GM11168 (cell line): ENCODE results near the gene ANAPC16.
"Not testable (repeated sequence)": the region's sequence is repeated elsewhere in the genome, so short reads cannot be mapped to it uniquely, and the experiment has no call there.

Source experiments
- in situ Hi-C: fragments of 300-500 bp; cut with MboI; formaldehyde crosslinking; loops from one replicate; pipeline ENCODE4 v1.12.0; 2022; ENCODE audit warnings: low sequenced_read_pairs; ENCODE audit not compliant: unreplicated experiment

The ANAPC16 gene

GRCh38 chr10:72276013-72276387 lies 60.2 kb downstream of the ANAPC16 start:
- in situ Hi-C loops: no loop called here

GRCh38 chr10:72276421-72277339 lies 60.9 kb downstream of the ANAPC16 start:
- in situ Hi-C loops: no loop called here

GRCh38 chr10:72277340-72277995 lies 61.7 kb downstream of the ANAPC16 start:
- in situ Hi-C loops: no loop called here

GRCh38 chr10:72277996-72278667 lies 62.3 kb downstream of the ANAPC16 start:
- in situ Hi-C loops: no loop called here

GRCh38 chr10:72278668-72279393 lies 63.0 kb downstream of the ANAPC16 start:
- in situ Hi-C loops: no loop called here

- in situ Hi-C loops: not testable (repeated sequence)
Observed at GRCh38 chr10:72279587-72279986, 63.8 kb downstream of the ANAPC16 start.

GRCh38 chr10:72283131-72283530 lies 67.3 kb downstream of the ANAPC16 start:
- in situ Hi-C loops: no loop called here
